NB4 (cell line): ENCODE results near the gene RAD18.

ENCODE experiments used
- POLR2A ChIP-seq: IDR thresholded peaks from 2 replicates; pipeline ENCODE4 v1.6.1; 2011; ENCODE audit warnings: mild to moderate bottlenecking; ENCODE audit not compliant: insufficient read length; ENCODE audit errors: extremely low read depth
- TF ChIP-seq, protein P1 (sequence below): IDR thresholded peaks from one replicate; pipeline ENCODE4 v1.5.1; 2012; ENCODE audit warnings: low read depth, low read length
- TF ChIP-seq, protein P2 (sequence below): IDR thresholded peaks from 2 replicates; pipeline ENCODE4 v1.6.1; 2011; ENCODE audit warnings: low read depth, low read length

DNA sequence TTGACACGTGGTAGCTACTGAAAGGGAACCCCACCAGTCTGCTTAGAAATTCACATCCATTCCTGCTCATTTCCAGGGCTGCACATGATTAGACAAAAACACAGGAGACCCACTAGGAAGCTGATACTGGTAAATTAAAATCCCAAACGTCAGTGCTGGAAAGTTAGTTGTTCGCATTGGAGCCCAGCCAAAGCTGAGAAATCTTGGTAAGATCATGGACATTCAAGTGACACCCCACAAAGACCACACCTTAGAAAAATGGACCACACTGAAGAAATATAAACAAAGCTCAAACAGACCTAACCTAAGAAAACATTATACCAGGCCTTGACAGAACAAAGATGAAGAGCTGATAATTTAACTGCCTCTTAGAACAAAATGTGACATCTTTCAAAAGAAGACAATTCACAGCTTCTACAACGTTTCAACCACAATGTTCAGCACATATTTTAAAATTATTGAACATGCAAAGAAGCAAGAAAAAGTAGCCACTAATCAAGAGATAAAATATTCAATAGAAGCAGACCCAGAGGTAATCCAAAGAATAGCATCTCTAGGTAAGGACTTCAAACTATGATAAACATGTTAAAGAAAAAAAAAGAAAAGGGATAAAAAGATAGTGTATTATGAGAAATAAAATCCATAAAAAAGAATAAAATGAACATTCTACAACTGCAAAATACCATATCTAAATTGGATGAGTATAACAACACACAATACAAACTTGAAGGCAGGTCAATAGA lies 20.4 kb downstream of the RAD18 start:
- no peak for TF ChIP-seq POLR2A
- TF ChIP-seq, protein P1, sequence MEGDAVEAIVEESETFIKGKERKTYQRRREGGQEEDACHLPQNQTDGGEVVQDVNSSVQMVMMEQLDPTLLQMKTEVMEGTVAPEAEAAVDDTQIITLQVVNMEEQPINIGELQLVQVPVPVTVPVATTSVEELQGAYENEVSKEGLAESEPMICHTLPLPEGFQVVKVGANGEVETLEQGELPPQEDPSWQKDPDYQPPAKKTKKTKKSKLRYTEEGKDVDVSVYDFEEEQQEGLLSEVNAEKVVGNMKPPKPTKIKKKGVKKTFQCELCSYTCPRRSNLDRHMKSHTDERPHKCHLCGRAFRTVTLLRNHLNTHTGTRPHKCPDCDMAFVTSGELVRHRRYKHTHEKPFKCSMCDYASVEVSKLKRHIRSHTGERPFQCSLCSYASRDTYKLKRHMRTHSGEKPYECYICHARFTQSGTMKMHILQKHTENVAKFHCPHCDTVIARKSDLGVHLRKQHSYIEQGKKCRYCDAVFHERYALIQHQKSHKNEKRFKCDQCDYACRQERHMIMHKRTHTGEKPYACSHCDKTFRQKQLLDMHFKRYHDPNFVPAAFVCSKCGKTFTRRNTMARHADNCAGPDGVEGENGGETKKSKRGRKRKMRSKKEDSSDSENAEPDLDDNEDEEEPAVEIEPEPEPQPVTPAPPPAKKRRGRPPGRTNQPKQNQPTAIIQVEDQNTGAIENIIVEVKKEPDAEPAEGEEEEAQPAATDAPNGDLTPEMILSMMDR, result no peak
- TF ChIP-seq, protein P2, sequence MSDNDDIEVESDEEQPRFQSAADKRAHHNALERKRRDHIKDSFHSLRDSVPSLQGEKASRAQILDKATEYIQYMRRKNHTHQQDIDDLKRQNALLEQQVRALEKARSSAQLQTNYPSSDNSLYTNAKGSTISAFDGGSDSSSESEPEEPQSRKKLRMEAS, result no peak
